GM12878 (cell line): ENCODE results near the gene HINT3. TPM values are rescaled to one million over a fixed set of nuclear protein-coding genes. Genes with fewer than 3 reads are reported as not detected.

Experiments
- ATAC-seq: fragments of 200-7000 bp; cut with Tn5 transposase; 3 replicates; pipeline ENCODE4 v1.9.1; 2020; ENCODE audit warnings: mild to moderate bottlenecking, moderate library complexity
- BruUV-seq: library from RNA; stranded (reverse); fragments of 400-500 nt; replicated peaks from 2 replicates; lab custom pipeline; 2021; lab: Mats Ljungman, UMichigan
- CTCF ChIA-PET: fragments of 300-600 bp; sonication (Branson Sonifier 250); formaldehyde crosslinking; extraction: SDS; loops from one replicate; lab custom pipeline; 2021; ENCODE audit warnings: inconsistent platforms; lab: Yijun Ruan, JAX
- POLR2A ChIA-PET: fragments of 350-600 bp; formaldehyde crosslinking; extraction: SDS; loops from one replicate; lab custom pipeline; 2021; ENCODE audit warnings: inconsistent platforms; lab: Charles Lee
- RAD21 ChIA-PET: fragments of 300-600 bp; sonication (Branson Sonifier 250); formaldehyde crosslinking; loops from one replicate; lab custom pipeline; 2023; ENCODE audit warnings: antibody characterized with exemption; ENCODE audit not compliant: unreplicated experiment; lab: Charles Lee
- SMC1A ChIA-PET: fragments of 300-600 bp; sonication (Branson Sonifier 250); formaldehyde crosslinking; loops from one replicate; lab custom pipeline; 2023; ENCODE audit not compliant: unreplicated experiment, uncharacterized antibody; lab: Charles Lee
- DNase-seq: peaks from one replicate; pipeline ENCODE4 v3.0.0-alpha.2; 2011; ENCODE audit warnings: low read depth, low spot score
- FAIRE-seq: peaks from 3 replicates; lab custom pipeline; 2011; peaks lifted over from hg19 to GRCh38; lab: Jason Lieb, UNC
- H2AFZ ChIP-seq: 2 replicates; pipeline ENCODE4 v1.6.0; 2011; ENCODE audit warnings: low read depth, low read length, control low read depth; ENCODE audit not compliant: control insufficient read depth
- H3K27ac ChIP-seq: 2 replicates; pipeline ENCODE4 v1.5.1; 2011; ENCODE audit warnings: control low read depth; ENCODE audit not compliant: control insufficient read depth, insufficient read depth
- H3K27me3 ChIP-seq, 2 experiments: replicated peaks in 1 of 2; 2 replicates each; pipeline versions ENCODE4 v1.6.0 to v1.6.1; 2011; ENCODE audit warnings: low read length in 1 of 2; ENCODE audit not compliant: control insufficient read depth in 2 of 2, insufficient read depth in 2 of 2
- H3K36me3 ChIP-seq, 2 experiments: 2 replicates each; pipeline ENCODE4 v1.5.1; 2011; ENCODE audit warnings: low read length in 1 of 2; ENCODE audit not compliant: control insufficient read depth in 2 of 2, insufficient read depth in 2 of 2
- H3K4me1 ChIP-seq: 2 replicates; pipeline ENCODE4 v1.6.1; 2011; ENCODE audit warnings: mild to moderate bottlenecking, low read length, moderate library complexity, mixed read lengths; ENCODE audit not compliant: control insufficient read depth, insufficient read depth
- H3K4me2 ChIP-seq: 2 replicates; pipeline ENCODE4 v1.6.0; 2011; ENCODE audit warnings: control low read depth; ENCODE audit not compliant: control insufficient read depth, insufficient read depth
- H3K4me3 ChIP-seq: fragments of 200-600 bp; sonication (generic); 2 replicates; pipeline ENCODE4 v1.5.1; 2016
- H3K79me2 ChIP-seq: 2 replicates; pipeline ENCODE4 v1.6.0; 2011; ENCODE audit warnings: low read length; ENCODE audit not compliant: control insufficient read depth, insufficient read depth
- H3K9ac ChIP-seq: 2 replicates; pipeline ENCODE4 v1.8.0; 2011; ENCODE audit warnings: low read length, control low read depth, mixed read lengths; ENCODE audit not compliant: control insufficient read depth, insufficient read depth
- H3K9me3 ChIP-seq: replicated peaks from 3 replicates; pipeline ENCODE4 v1.5.1; 2011; ENCODE audit warnings: mild to moderate bottlenecking, low read length; ENCODE audit not compliant: control insufficient read depth, insufficient read depth
- H4K20me1 ChIP-seq: 2 replicates; pipeline ENCODE4 v1.6.0; 2011; ENCODE audit not compliant: control insufficient read depth, insufficient read depth
- CHD2 ChIP-seq: IDR thresholded peaks from 2 replicates; pipeline ENCODE4 v1.6.1; 2011; ENCODE audit warnings: low read depth, low read length, improper control_type of control experiment, borderline replicate concordance
- DPF2 ChIP-seq: fragments of 450-650 bp; IDR thresholded peaks from 2 replicates; pipeline ENCODE4 v1.6.1; 2017; ENCODE audit warnings: mild to moderate bottlenecking
- EGR1 ChIP-seq, 2 experiments: IDR thresholded peaks; 1 replicate in 1 of 2; 2 replicates in 1 of 2; pipeline ENCODE4 v1.6.1; 2011 to 2012; ENCODE audit warnings: low read depth in 2 of 2, low read length in 2 of 2, borderline replicate concordance in 1 of 2, mild to moderate bottlenecking in 1 of 2, moderate library complexity in 1 of 2
- EP300 ChIP-seq, 2 experiments: fragments of 150-350 bp in 1 of 2; IDR thresholded peaks; 2 replicates each; pipeline ENCODE4 v1.6.1; 2011 to 2012; ENCODE audit warnings: low read depth in 2 of 2, low read length in 2 of 2, borderline replicate concordance in 1 of 2, improper control_type of control experiment in 1 of 2, inconsistent platforms in 1 of 2; ENCODE audit not compliant: control insufficient read depth in 1 of 2
- ESRRA ChIP-seq: IDR thresholded peaks from 2 replicates; pipeline ENCODE4 v1.6.1; 2012; ENCODE audit warnings: mild to moderate bottlenecking, low read length, improper control_type of control experiment
- IKZF2 ChIP-seq, 2 experiments: fragments of 450-650 bp; IDR thresholded peaks; 2 replicates each; pipeline ENCODE4 v1.6.1; 2017; ENCODE audit warnings: mild to moderate bottlenecking in 2 of 2, moderate library complexity in 2 of 2
- NKRF ChIP-seq: fragments of 450-650 bp; conservative IDR thresholded peaks from 2 replicates; pipeline ENCODE4 v1.6.1; 2017; ENCODE audit warnings: mild to moderate bottlenecking, moderate library complexity
- PML ChIP-seq: IDR thresholded peaks from 2 replicates; pipeline ENCODE4 v1.6.1; 2012; ENCODE audit warnings: low read length, inconsistent platforms
- POLR2AphosphoS2 ChIP-seq: IDR thresholded peaks from 2 replicates; pipeline ENCODE4 v1.6.1; 2011; ENCODE audit warnings: low read depth, mild to moderate bottlenecking, low read length, improper control_type of control experiment, moderate library complexity
- RCOR1 ChIP-seq: conservative IDR thresholded peaks from 2 replicates; pipeline ENCODE4 v1.6.1; 2012; ENCODE audit warnings: low read depth, low read length, improper control_type of control experiment
- RFX5 ChIP-seq: IDR thresholded peaks from 2 replicates; pipeline ENCODE4 v1.6.1; 2011; ENCODE audit warnings: low read depth, low read length, improper control_type of control experiment
- SMARCA5 ChIP-seq: fragments of 450-650 bp; IDR thresholded peaks from 2 replicates; pipeline ENCODE4 v1.6.1; 2017; ENCODE audit warnings: mild to moderate bottlenecking
- TAF1 ChIP-seq: IDR thresholded peaks from 2 replicates; pipeline ENCODE4 v1.6.1; 2011; ENCODE audit warnings: mild to moderate bottlenecking, low read depth, low read length, borderline replicate concordance
- TARDBP ChIP-seq: IDR thresholded peaks from 2 replicates; pipeline ENCODE4 v1.6.1; 2016; ENCODE audit warnings: borderline replicate concordance
- ZBTB4 ChIP-seq: fragments of 450-650 bp; formaldehyde crosslinking; IDR thresholded peaks from 2 replicates; pipeline ENCODE4 v1.4.0; 2022; ENCODE audit warnings: mild to moderate bottlenecking, moderate library complexity
- ZNF687 ChIP-seq: fragments of 450-650 bp; IDR thresholded peaks from 2 replicates; pipeline ENCODE4 v1.6.1; 2017; ENCODE audit warnings: mild to moderate bottlenecking, moderate library complexity
- WGBS: methylation state at CpG from one replicate; pipeline ENCODE4 v1.1.6; 2016; ENCODE audit warnings: low lambda C conversion rate; ENCODE audit not compliant: insufficient replicate concordance, insufficient coverage; ENCODE audit errors: missing lambda C conversion rate; 5-methylcytosine and 5-hydroxymethylcytosine counted together
- in situ Hi-C: fragments of 300-500 bp; cut with MboI; formaldehyde crosslinking; loops from 9 replicates; pipeline ENCODE4 v1.14.3; 2018; ENCODE audit warnings: mixed read lengths
- intact Hi-C: fragments of 100-400 bp; cut with micrococcal nuclease; formaldehyde crosslinking; loops from one replicate; pipeline ENCODE4 v1.14.2; 2022; ENCODE audit not compliant: unreplicated experiment
- polyA plus RNA-seq, 11 experiments: library from polyadenylated mRNA; depleted of rRNA in 4 of 11; unstranded in 6 of 11; stranded (reverse) in 5 of 11; fragments of >200 nt; fragmentation: Nextera tagmentation in 4 of 11; fragmentation: Illumina TruSeq in 1 of 11; extraction: Ambion mirVana in 4 of 11; extraction: Trizol in 1 of 11; gene quantifications; 1 replicate in 1 of 11; 2 replicates in 10 of 11; pipeline versions ENCODE4 v1.2.1 to v1.2.3, GENCODE V29; 2011 to 2016; ENCODE audit warnings: inconsistent platforms in 2 of 11, missing spikeins in 2 of 11, low read depth in 1 of 11
- total RNA-seq, 4 experiments: library from RNA; depleted of rRNA in 3 of 4; stranded (reverse); fragments of >200 nt in 3 of 4; fragmentation: Illumina TruSeq in 1 of 4; extraction: Trizol in 1 of 4; gene quantifications; 2 replicates each; pipeline versions ENCODE4 v1.2.1 to v1.2.3, GENCODE V29; 2013 to 2021

The HINT3 gene
- total and polyA plus RNA-seq, 10 of the 15 experiments (the other 5 are each of a cell fraction or from before 2014, with no cell fraction given) = 0.72 to 9.1 (median 5.4) TPM

- intact Hi-C loops = no loop called here
- Histone ChIP-seq H3K9me3 (no peaks in the 10 kb centered on the region), H3K79me2 (no peaks in the 10 kb centered on the region), H3K4me2 (no peak overlapping the region), H3K27ac (no peak overlapping the region), H3K9ac (no peak overlapping the region), H4K20me1 (no peaks in the 10 kb centered on the region), H3K4me1 (no peaks in the 10 kb centered on the region), H3K27me3 (no peaks in the 10 kb centered on the region), H3K36me3 (no peaks in the 10 kb centered on the region), H3K4me3 (no peak overlapping the region), H2AFZ (no peak overlapping the region)
- WGBS = 91% methylated on average over 2 of the region's 2 CpGs
- RAD21 ChIA-PET = interaction anchor here (0.7 to 2.2 kb wide), 3 partner anchors 9 to 166 kb away, joined by 3 to 9 read pairs (median 5); partner anchors contain the start of gene HINT3
- no peak for DNase-seq
- no peak for FAIRE-seq
- SMC1A ChIA-PET = interaction anchor here (1.0 to 2.4 kb wide), 6 partner anchors 8 to 166 kb away, joined by 3 to 7 read pairs (median 5); no protein-coding TSS in a partner anchor
- CTCF ChIA-PET = interaction anchor here (1.0 to 1.6 kb wide), 10 partner anchors 9 to 167 kb away, joined by 3 to 8 read pairs (median 4); no protein-coding TSS in a partner anchor
- no TSS peak for BruUV-seq
- in situ Hi-C loops = no loop called here
- ATAC-seq = no peak
- POLR2A ChIA-PET = no interaction called here
- TF ChIP-seq ZBTB4 = no peak
- no peak for TF ChIP-seq POLR2AphosphoS2
- TF ChIP-seq NKRF = no peak
- no peak for TF ChIP-seq RFX5
- no peak for TF ChIP-seq DPF2
- TF ChIP-seq CHD2 = no peak
- no peak for TF ChIP-seq ZNF687
- TF ChIP-seq EP300 (IDR thresholded peaks at IDR 0.05; ENCODE audit: borderline replicate concordance in 1 of 2, control insufficient read depth in 1 of 2, low read depth in 2 of 2, low read length in 2 of 2) = no peak
- no peak for TF ChIP-seq TAF1
- TF ChIP-seq IKZF2 (IDR thresholded peaks at IDR 0.05) = no peak
- no peak for TF ChIP-seq RCOR1
- no peak for TF ChIP-seq TARDBP
- no peak for TF ChIP-seq EGR1 (IDR thresholded peaks at IDR 0.05; ENCODE audit: borderline replicate concordance in 1 of 2, low read depth in 2 of 2, low read length in 2 of 2)
- TF ChIP-seq ESRRA = no peak
- no peak for TF ChIP-seq PML
- no peak for TF ChIP-seq SMARCA5
Measured at GRCh38 chr6:125947615-125948014, 9.0 kb upstream of the HINT3 start.
